GM12878 (cell line): ENCODE measurements around the gene MAN2A2. TPM values are rescaled to one million over a fixed set of nuclear protein-coding genes. Genes with fewer than 3 reads are reported as not detected.

Experiments
- ATF7 ChIP-seq: fragments of 450-650 bp; IDR thresholded peaks from 2 replicates; pipeline ENCODE4 v1.6.1; 2016; ENCODE audit warnings: low read depth, mild to moderate bottlenecking
- BCL11A ChIP-seq: IDR thresholded peaks from 2 replicates; pipeline ENCODE4 v1.6.1; 2011; ENCODE audit warnings: low read depth, low read length
- CBFB ChIP-seq: IDR thresholded peaks from 2 replicates; pipeline ENCODE4 v1.6.1; 2016; ENCODE audit warnings: antibody characterized with exemption, low read depth
- CTCF ChIP-seq, 3 experiments: IDR thresholded peaks in 2 of 3; conservative IDR thresholded peaks in 1 of 3; 2 replicates each; pipeline ENCODE4 v1.5.1; 2011; ENCODE audit warnings: low read depth in 3 of 3, low read length in 3 of 3, mild to moderate bottlenecking in 3 of 3, control low read depth in 2 of 3, moderate library complexity in 2 of 3, inconsistent platforms in 1 of 3, mixed read lengths in 1 of 3; ENCODE audit not compliant: control insufficient read depth in 2 of 3, insufficient read depth in 1 of 3; ENCODE audit errors: extremely low read depth in 1 of 3
- E2F8 ChIP-seq: fragments of 450-650 bp; IDR thresholded peaks from 2 replicates; pipeline ENCODE4 v1.6.1; 2018; ENCODE audit warnings: mild to moderate bottlenecking, low read depth, moderate library complexity; ENCODE audit not compliant: partially characterized antibody
- HCFC1 ChIP-seq: fragments of 150-350 bp; IDR thresholded peaks from 2 replicates; pipeline ENCODE4 v1.6.1; 2014; ENCODE audit warnings: low read length
- HDAC2 ChIP-seq: fragments of 200-600 bp; sonication (generic); IDR thresholded peaks from 2 replicates; pipeline ENCODE4 v1.6.1; 2017
- IKZF1 ChIP-seq: fragments of 450-650 bp; conservative IDR thresholded peaks from 2 replicates; pipeline ENCODE4 v1.6.1; 2017; ENCODE audit warnings: antibody characterized with exemption, mild to moderate bottlenecking
- NBN ChIP-seq: fragments of 450-650 bp; IDR thresholded peaks from 2 replicates; pipeline ENCODE4 v1.6.1; 2016
- NR2F1 ChIP-seq: fragments of 450-650 bp; conservative IDR thresholded peaks from 2 replicates; pipeline ENCODE4 v1.6.1; 2017; ENCODE audit warnings: mild to moderate bottlenecking
- PAX5 ChIP-seq: IDR thresholded peaks from 2 replicates; pipeline ENCODE4 v1.6.1; 2011; ENCODE audit warnings: low read depth, low read length, borderline replicate concordance
- PBX3 ChIP-seq: IDR thresholded peaks from 2 replicates; pipeline ENCODE4 v1.6.1; 2011; ENCODE audit warnings: mild to moderate bottlenecking, low read depth, low read length, moderate library complexity; ENCODE audit not compliant: insufficient replicate concordance
- RCOR1 ChIP-seq: conservative IDR thresholded peaks from 2 replicates; pipeline ENCODE4 v1.6.1; 2012; ENCODE audit warnings: low read depth, low read length, improper control_type of control experiment
- SIX5 ChIP-seq: IDR thresholded peaks from 2 replicates; pipeline ENCODE4 v1.6.1; 2011; ENCODE audit warnings: mild to moderate bottlenecking, low read depth, low read length, moderate library complexity; ENCODE audit not compliant: severe bottlenecking
- TCF7 ChIP-seq: IDR thresholded peaks from 2 replicates; pipeline ENCODE4 v1.6.1; 2014; ENCODE audit warnings: antibody characterized with exemption, borderline replicate concordance
- YY1 ChIP-seq: IDR thresholded peaks from 2 replicates; pipeline ENCODE4 v1.6.1; 2011; ENCODE audit warnings: low read depth, mild to moderate bottlenecking, low read length
- ZBED1 ChIP-seq: IDR thresholded peaks from 2 replicates; pipeline ENCODE4 v1.6.1; 2016; ENCODE audit warnings: borderline replicate concordance
- ZNF207 ChIP-seq: fragments of 450-650 bp; IDR thresholded peaks from 2 replicates; pipeline ENCODE4 v1.6.1; 2014; ENCODE audit warnings: antibody characterized with exemption, mild to moderate bottlenecking, borderline replicate concordance
- ZNF24 ChIP-seq: fragments of 450-650 bp; IDR thresholded peaks from 2 replicates; pipeline ENCODE4 v1.6.1; 2017; ENCODE audit warnings: antibody characterized with exemption, mild to moderate bottlenecking
- ZNF384 ChIP-seq: IDR thresholded peaks from 2 replicates; pipeline ENCODE4 v1.6.1; 2012; ENCODE audit warnings: low read depth, mild to moderate bottlenecking, low read length, improper control_type of control experiment, borderline replicate concordance
- ZNF687 ChIP-seq: fragments of 450-650 bp; IDR thresholded peaks from 2 replicates; pipeline ENCODE4 v1.6.1; 2017; ENCODE audit warnings: mild to moderate bottlenecking, moderate library complexity
- ZZZ3 ChIP-seq: IDR thresholded peaks from 2 replicates; pipeline ENCODE4 v1.6.1; 2011; ENCODE audit warnings: low read depth; ENCODE audit not compliant: control insufficient read depth, insufficient read length
- polyA plus RNA-seq, 11 experiments: library from polyadenylated mRNA; depleted of rRNA in 4 of 11; unstranded in 6 of 11; stranded (reverse) in 5 of 11; fragments of >200 nt; fragmentation: Nextera tagmentation in 4 of 11; fragmentation: Illumina TruSeq in 1 of 11; extraction: Ambion mirVana in 4 of 11; extraction: Trizol in 1 of 11; gene quantifications; 1 replicate in 1 of 11; 2 replicates in 10 of 11; pipeline versions ENCODE4 v1.2.1 to v1.2.3, GENCODE V29; 2011 to 2016; ENCODE audit warnings: inconsistent platforms in 2 of 11, missing spikeins in 2 of 11, low read depth in 1 of 11
- total RNA-seq, 4 experiments: library from RNA; depleted of rRNA in 3 of 4; stranded (reverse); fragments of >200 nt in 3 of 4; fragmentation: Illumina TruSeq in 1 of 4; extraction: Trizol in 1 of 4; gene quantifications; 2 replicates each; pipeline versions ENCODE4 v1.2.1 to v1.2.3, GENCODE V29; 2013 to 2021

MAN2A2 gene
- total and polyA plus RNA-seq, 10 of the 15 experiments (the other 5 are each of a cell fraction or from before 2014, with no cell fraction given), result 4.2 to 79.4 (median 23.2) TPM

GRCh38 chr15:90934949-90935751, 32.0 kb downstream of the MAN2A2 start, which contains the start of gene UNC45A (continued):
- TF ChIP-seq IKZF1 (0 out of 2 replicates have a peak, but pooled peaks have one; percentile 28), ZBED1 (no peak), PAX5 (no peak), RCOR1 (no peak), YY1 (no peak), ZNF687 (no peak), ZNF384 (no peak), ZZZ3 (no peak), CTCF (IDR thresholded peaks at IDR 0.05 in 2 of 3, conservative IDR thresholded peaks at IDR 0.05 in 1 of 3; ENCODE audit: control insufficient read depth in 2 of 3, extremely low read depth in 1 of 3, insufficient read depth in 1 of 3, low read depth in 3 of 3, low read length in 3 of 3) (no peak), ZNF24 (no peak), NBN (peak; percentile 72; the same call in 1 of the 2 replicates), ZNF207 (no peak), ATF7 (no peak; the same call in 1 of the 2 replicates), CBFB (no peak), NR2F1 (peak; percentile 40; the same call in 1 of the 2 replicates), SIX5 (no peak), HCFC1 (no peak), TCF7 (no peak), E2F8 (no peak), PBX3 (no peak), HDAC2 (no peak), BCL11A (no peak)
